Lower leg skin (tissue), 4 donors: Measurements from ENCODE around the gene TGFBR2. TPM values are rescaled to one million over a fixed set of nuclear protein-coding genes. Genes with fewer than 3 reads are reported as not detected.

Experiments used
- DNase-seq, 2 donors: peaks; one replicate each; pipeline ENCODE4 v3.0.0-alpha.2; 2019; ENCODE audit warnings: low spot score in 2 of 2
- H3K4me3 ChIP-seq: fragments of 200-600 bp; sonication (generic); 2 replicates; pipeline ENCODE4 v1.5.1; 2017; ENCODE audit warnings: mild to moderate bottlenecking, low read depth; ENCODE audit not compliant: poor library complexity, severe bottlenecking
- CTCF ChIP-seq, 3 donors: fragments of 450-650 bp; IDR thresholded peaks; one replicate each; pipeline ENCODE4 v1.5.1; 2016; ENCODE audit warnings: antibody characterized with exemption in 3 of 3, mild to moderate bottlenecking in 3 of 3, moderate library complexity in 2 of 3
- POLR2A ChIP-seq, 2 donors: fragments of 450-650 bp; IDR thresholded peaks; one replicate each; pipeline ENCODE4 v1.6.1; 2016 to 2017; ENCODE audit warnings: antibody characterized with exemption in 2 of 2, mild to moderate bottlenecking in 1 of 2, moderate library complexity in 1 of 2
- WGBS, 2 donors: methylation state at CpG; one replicate each; pipeline ENCODE4 v1.1.5; 2018; 5-methylcytosine and 5-hydroxymethylcytosine counted together
- intact Hi-C: fragments of 100-400 bp; cut with DNase I; formaldehyde crosslinking; loops from one replicate; pipeline ENCODE4 v1.15.0; 2023; ENCODE audit warnings: low total_unique reads
- total RNA-seq, 4 donors: library from RNA; depleted of rRNA; stranded (reverse); fragments of >200 nt; gene quantifications; one replicate each; pipeline ENCODE4 v1.1.0, GENCODE V29; 2016

The TGFBR2 gene
- total RNA-seq, 4 donors from 2014 or later = 57.8 to 109 (median 71.4) TPM

DNA sequence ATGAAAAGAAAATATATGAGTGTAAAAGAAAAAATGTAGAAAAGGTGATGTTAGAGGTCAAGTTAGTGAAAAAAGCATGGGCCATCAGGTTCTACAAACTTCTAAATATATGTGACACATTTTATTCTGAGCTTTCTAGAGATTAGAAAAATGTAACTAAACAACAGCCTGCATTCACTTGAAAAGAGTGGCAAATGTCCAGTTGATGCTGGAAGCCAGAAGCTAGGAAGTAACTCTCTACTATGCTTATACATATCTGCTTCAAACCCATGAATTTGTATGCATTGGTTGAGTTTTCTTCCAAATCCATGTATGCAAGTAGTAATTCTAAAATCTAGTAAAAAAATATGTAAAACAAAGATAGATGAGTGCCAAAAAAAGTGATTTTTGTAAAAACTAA is 123.5 kb downstream of the TGFBR2 start:
- no peak for TF ChIP-seq POLR2A (IDR thresholded peaks at IDR 0.05)
- TF ChIP-seq CTCF (IDR thresholded peaks at IDR 0.05) = no peak
- intact Hi-C loops = no loop called here

GRCh38 chr3:30730967-30731366 is 124.6 kb downstream of the TGFBR2 start:
- no peak overlapping the region for H3K4me3 ChIP-seq
- TF ChIP-seq CTCF (IDR thresholded peaks at IDR 0.05) (no peak), POLR2A (IDR thresholded peaks at IDR 0.05) (no peak)
- intact Hi-C loops = no loop called here
- no peak for DNase-seq
- 84 to 85% methylated on average over 3 of the region's 3 CpGs for WGBS, 2 donors

More for the DNA sequence above, 123.5 kb downstream of the TGFBR2 start:
- H3K4me3 ChIP-seq = no peak overlapping the region
- no peak for DNase-seq

DNA sequence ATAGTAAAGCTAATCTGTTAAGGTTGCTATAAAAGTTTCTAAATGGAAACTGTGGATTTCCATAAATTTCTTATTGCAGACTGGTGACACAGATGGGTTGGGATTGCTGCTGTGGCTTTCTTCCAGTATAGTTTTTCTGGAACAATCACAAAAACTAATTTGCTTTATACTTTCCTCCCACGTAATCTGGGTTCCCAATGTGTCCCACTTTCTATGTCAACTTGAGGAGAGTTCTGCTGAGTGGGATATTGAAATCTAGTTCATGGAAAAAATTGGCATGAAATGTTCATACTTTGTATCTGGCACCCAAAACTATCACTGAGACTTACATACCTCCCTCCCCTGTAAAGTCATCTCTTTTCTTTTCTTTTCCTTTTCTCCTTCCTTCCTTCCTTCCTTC is 126.8 kb downstream of the TGFBR2 start:
- 41 to 46% methylated on average over 1 of the region's 1 CpG for WGBS, 2 donors
- no peak for TF ChIP-seq POLR2A (IDR thresholded peaks at IDR 0.05)
- TF ChIP-seq CTCF (IDR thresholded peaks at IDR 0.05) = no peak
- no peak for DNase-seq
- intact Hi-C loops = no loop called here
- no peak overlapping the region for H3K4me3 ChIP-seq

DNA sequence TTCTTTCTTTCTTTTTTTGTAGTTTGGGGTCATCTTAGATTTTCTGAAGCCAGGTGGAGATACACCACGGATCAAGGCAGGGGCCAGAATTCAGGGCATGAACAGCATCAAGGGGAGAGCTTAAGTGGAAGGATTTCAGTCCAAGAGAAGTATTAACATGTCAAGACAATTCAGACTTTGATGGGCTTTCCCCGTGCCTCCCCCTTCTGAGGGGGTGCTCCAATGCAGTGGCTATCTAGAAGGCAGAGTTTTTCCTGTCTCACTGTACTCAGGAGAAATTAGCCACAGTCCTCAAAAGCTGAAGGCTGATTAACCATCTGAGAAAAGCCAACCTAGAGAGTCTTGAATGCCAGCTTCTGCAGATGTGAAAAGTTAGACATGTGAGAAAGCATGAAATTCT is 127.3 kb downstream of the TGFBR2 start:
- WGBS, 2 donors = 69 to 74% methylated on average over 2 of the region's 2 CpGs
- H3K4me3 ChIP-seq = no peak overlapping the region
- intact Hi-C loops = no loop called here
- no peak for DNase-seq
- TF ChIP-seq CTCF (IDR thresholded peaks at IDR 0.05) (no peak), POLR2A (IDR thresholded peaks at IDR 0.05) (no peak)

GRCh38 chr3:30737743-30738499 is 131.5 kb downstream of the TGFBR2 start:
- no peak overlapping the region for H3K4me3 ChIP-seq
- TF ChIP-seq POLR2A (IDR thresholded peaks at IDR 0.05) (no peak), CTCF (IDR thresholded peaks at IDR 0.05) (no peak)
- intact Hi-C loops = no loop called here
- 67% methylated on average over 3 of the region's 3 CpGs for WGBS, 2 donors
- no peak for DNase-seq

DNA sequence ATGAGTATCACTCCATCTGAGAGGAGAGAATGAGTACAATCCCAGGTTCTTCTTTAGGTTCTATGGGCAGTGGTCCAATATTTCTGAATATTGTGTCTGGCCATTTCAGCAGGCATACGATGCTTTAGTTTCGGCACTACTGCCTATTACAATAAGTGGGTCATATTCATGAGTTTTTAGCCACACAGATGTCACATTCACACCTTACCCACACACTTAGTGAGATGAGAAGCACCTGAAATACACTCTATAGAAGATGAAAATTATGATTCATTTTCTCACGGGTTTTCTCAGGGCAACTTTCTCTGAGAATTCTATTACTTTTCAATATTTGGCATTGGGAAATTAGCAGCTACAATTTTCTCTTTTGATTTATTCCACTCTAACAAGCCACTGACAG is 132.2 kb downstream of the TGFBR2 start:
- 85 to 91% methylated on average over 3 of the region's 3 CpGs for WGBS, 2 donors
- no peak for DNase-seq
- intact Hi-C loops = no loop called here
- no peak for TF ChIP-seq POLR2A (IDR thresholded peaks at IDR 0.05)
- TF ChIP-seq CTCF (IDR thresholded peaks at IDR 0.05) = no peak
- H3K4me3 ChIP-seq = no peak overlapping the region
